ENCODE measurements around the gene UMODL1.

Gene UMODL1

DNA sequence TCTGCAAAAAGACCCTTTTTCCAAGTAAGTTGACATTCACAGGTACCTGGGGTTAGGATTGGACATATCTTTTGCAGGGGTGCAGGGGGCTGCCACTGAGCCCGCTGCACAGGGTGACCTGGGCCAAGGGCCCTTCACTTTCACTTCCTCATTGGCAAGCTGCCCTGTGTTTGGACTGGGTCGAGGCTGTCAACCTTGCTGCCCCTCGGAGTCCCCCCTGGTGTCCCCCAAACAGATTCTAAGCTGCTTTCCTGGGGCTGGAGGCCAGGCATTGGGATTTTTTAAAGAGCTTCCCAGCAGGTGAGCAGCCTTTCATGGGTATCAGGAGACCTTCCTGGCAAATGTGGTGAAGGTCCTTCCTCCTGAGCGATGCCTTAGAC is 7.9 kb upstream of the UMODL1 start:
- DNase-seq (ENCODE audit: low read depth), result peak; percentile 71
- TF ChIP-seq, protein P1, sequence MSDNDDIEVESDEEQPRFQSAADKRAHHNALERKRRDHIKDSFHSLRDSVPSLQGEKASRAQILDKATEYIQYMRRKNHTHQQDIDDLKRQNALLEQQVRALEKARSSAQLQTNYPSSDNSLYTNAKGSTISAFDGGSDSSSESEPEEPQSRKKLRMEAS (IDR thresholded peaks at IDR 0.05; ENCODE audit: low read depth, low read length), result no peak
- TF ChIP-seq POLR2A (IDR thresholded peaks at IDR 0.05; ENCODE audit: extremely low read depth, insufficient read length), result no peak
- no peak for TF ChIP-seq MYC (IDR thresholded peaks at IDR 0.05; ENCODE audit: low read depth, low read length)
- TF ChIP-seq, protein P2, sequence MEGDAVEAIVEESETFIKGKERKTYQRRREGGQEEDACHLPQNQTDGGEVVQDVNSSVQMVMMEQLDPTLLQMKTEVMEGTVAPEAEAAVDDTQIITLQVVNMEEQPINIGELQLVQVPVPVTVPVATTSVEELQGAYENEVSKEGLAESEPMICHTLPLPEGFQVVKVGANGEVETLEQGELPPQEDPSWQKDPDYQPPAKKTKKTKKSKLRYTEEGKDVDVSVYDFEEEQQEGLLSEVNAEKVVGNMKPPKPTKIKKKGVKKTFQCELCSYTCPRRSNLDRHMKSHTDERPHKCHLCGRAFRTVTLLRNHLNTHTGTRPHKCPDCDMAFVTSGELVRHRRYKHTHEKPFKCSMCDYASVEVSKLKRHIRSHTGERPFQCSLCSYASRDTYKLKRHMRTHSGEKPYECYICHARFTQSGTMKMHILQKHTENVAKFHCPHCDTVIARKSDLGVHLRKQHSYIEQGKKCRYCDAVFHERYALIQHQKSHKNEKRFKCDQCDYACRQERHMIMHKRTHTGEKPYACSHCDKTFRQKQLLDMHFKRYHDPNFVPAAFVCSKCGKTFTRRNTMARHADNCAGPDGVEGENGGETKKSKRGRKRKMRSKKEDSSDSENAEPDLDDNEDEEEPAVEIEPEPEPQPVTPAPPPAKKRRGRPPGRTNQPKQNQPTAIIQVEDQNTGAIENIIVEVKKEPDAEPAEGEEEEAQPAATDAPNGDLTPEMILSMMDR (IDR thresholded peaks at IDR 0.05; ENCODE audit: low read depth, low read length), result no peak
- H3K4me3 ChIP-seq (ENCODE audit: low read depth, low read length), result peak overlapping the region; percentile 41

DNA sequence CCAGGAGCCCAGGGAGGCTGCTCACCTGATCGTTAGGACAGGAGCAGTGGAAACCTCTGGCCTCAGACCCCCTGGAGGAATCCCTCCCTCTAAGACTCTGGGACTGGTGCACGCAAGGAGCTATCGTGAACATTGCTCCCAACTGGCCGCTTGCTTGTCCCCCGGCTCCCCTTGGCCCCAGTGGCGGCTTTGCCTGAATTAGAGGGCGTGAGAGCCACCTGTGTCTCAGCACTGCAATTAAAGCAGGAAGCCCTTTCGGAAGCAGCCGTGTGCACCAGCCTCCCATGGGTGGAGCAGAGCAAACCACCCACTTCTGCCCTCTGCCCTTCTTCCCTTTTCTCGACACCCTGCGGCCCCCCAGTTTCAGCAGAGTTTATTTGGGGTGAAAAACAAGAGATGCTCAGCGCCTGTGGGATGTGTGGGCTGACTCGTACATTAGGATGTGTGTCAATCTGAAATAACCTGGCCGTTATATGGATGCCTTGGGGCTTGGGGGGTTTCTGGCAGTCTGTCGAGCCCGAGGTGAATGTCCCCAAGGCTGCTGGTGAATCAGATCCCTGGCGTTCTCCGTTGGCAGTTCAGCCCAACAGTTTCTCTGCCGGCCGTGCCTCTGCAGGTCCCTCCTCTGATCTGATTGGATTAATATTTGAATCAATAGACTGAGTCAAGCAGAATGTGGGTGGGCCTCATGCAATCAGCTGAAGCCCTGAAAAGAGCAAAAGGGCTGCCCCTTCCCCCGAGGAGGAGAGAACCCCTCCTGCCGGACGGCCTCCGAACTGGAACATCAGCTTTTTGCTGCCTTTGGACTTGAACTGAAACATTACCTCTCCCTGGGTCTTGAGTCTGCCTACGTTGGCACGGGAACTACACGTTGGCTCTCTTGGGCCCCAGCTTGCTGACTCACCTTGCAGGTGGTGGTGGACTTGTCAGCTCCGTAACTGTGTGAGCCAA is 7.3 kb upstream of the UMODL1 start:
- peak overlapping the region; percentile 41 for H3K4me3 ChIP-seq (ENCODE audit: low read depth, low read length)
- peak; percentile 87 for DNase-seq (ENCODE audit: low read depth)
- TF ChIP-seq MYC (IDR thresholded peaks at IDR 0.05; ENCODE audit: low read depth, low read length) (no peak), POLR2A (IDR thresholded peaks at IDR 0.05; ENCODE audit: extremely low read depth, insufficient read length) (no peak)
- TF ChIP-seq, protein P1 (IDR thresholded peaks at IDR 0.05; ENCODE audit: low read depth, low read length), result no peak
- TF ChIP-seq, protein P2 (IDR thresholded peaks at IDR 0.05; ENCODE audit: low read depth, low read length), result no peak

DNA sequence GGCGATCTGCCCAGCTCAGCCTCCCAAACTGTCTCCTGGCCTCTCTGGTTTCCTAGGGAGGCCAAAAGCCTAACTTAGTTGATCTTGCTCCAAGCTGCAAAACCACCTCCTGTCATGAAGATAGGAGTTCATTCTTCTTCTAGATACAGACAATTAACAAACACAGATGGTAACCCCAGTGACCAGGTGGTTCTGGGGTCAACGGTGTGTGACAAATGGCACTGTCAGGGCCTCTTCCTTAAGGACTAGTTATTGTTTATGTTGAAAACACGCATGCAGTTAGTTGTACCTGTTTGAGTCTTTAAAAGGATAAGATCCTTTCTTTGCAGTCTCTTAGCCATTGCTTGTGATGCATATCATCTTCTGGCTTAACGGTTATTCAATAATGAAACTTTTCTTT is 4.6 kb upstream of the UMODL1 start:
- TF ChIP-seq MYC (IDR thresholded peaks at IDR 0.05; ENCODE audit: low read depth, low read length), result no peak
- TF ChIP-seq, protein P1 (IDR thresholded peaks at IDR 0.05; ENCODE audit: low read depth, low read length), result no peak
- TF ChIP-seq, protein P2 (IDR thresholded peaks at IDR 0.05; ENCODE audit: low read depth, low read length), result no peak
- no peak for TF ChIP-seq POLR2A (IDR thresholded peaks at IDR 0.05; ENCODE audit: extremely low read depth, insufficient read length)
- H3K4me3 ChIP-seq (ENCODE audit: low read depth, low read length), result no peak overlapping the region
- no peak for DNase-seq (ENCODE audit: low read depth)

DNA sequence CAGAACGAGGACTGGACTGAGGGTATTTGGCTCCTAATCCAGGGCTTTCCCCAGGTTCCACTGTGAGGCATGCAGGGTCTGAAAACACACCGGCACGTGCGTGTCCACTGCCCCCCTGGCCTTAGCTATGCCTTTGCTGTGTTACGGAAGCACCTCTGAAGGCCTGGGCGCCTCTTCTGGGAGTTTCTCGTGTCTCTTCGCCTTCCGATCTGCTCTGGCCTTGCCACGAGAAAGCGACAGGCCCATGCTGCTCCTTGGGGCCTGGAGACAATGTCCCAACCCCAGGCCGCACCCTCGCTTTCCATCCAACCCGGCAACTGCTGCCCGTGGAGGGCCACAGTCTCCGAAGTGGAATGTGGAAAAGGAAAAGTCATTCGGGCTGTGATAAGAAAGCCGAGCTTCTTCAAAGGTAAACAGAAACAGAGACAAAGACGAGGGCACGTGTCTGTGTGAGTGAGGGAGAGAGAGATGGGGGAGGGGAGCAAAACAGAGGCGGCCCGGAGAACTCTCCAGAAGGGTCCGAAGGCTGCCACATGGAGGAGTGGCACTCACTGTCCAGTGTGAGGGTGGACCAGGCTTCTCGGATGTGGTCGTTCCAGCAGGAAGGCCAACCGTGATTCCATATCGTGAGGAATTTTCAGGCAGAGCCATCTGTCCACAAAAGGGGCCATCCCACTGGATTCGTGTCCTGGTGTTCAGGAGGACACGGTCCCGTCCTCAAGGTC is 3.4 kb upstream of the UMODL1 start:
- TF ChIP-seq, protein P2 (IDR thresholded peaks at IDR 0.05; ENCODE audit: low read depth, low read length), result no peak
- TF ChIP-seq MYC (IDR thresholded peaks at IDR 0.05; ENCODE audit: low read depth, low read length) (no peak), POLR2A (IDR thresholded peaks at IDR 0.05; ENCODE audit: extremely low read depth, insufficient read length) (no peak)
- TF ChIP-seq, protein P1 (IDR thresholded peaks at IDR 0.05; ENCODE audit: low read depth, low read length), result no peak
- no peak for DNase-seq (ENCODE audit: low read depth)
- no peak overlapping the region for H3K4me3 ChIP-seq (ENCODE audit: low read depth, low read length)

DNA sequence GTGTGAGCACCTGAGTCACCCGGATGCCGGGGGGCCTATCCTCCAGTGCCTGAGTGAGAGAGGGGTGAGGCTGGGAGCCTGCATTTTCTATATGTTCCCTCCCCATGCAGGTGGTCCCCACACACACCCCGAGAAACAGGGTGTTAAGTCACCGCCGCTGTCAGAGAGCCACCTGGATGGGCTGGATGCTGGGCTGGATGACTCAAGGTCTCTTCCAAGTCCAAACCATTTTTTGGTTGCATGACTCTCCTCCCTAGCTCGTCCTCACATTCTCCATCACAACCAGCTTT is 2.9 kb upstream of the UMODL1 start:
- TF ChIP-seq POLR2A (IDR thresholded peaks at IDR 0.05; ENCODE audit: extremely low read depth, insufficient read length), result no peak
- TF ChIP-seq, protein P2 (IDR thresholded peaks at IDR 0.05; ENCODE audit: low read depth, low read length), result no peak
- TF ChIP-seq MYC (IDR thresholded peaks at IDR 0.05; ENCODE audit: low read depth, low read length), result no peak
- TF ChIP-seq, protein P1 (IDR thresholded peaks at IDR 0.05; ENCODE audit: low read depth, low read length), result no peak
- DNase-seq (ENCODE audit: low read depth), result no peak
- H3K4me3 ChIP-seq (ENCODE audit: low read depth, low read length), result no peak overlapping the region

Measured in NB4 (cell line).